Activated CD4-positive, CD25-positive, alpha-beta regulatory T cell (primary cell): Measurements from ENCODE around the gene PEX14.

ENCODE experiments used
- DNase-seq, 4 experiments: peaks; one replicate each; lab custom pipeline; 2025; lab: John Stamatoyannopoulos, UW

PEX14 gene

DNA sequence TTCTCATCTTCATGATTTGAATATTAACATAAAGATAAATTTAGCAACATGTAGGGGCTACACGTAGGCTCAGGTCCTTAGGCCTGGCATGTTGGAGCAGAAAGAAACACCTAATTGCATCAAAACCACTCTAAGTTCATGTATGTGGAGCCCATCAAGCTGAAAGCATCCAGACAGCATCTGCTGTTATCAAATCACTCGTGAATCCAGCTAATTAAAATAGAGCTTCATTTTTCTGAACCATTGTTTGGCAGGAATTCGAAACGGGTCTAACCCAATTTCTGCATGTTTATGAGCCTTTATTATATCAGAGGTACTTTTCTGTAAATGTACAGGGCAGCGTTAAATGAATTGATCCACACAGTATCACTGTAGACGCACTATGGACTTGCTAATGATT is 45.7 kb downstream of the PEX14 start:
- no peak for DNase-seq

DNA sequence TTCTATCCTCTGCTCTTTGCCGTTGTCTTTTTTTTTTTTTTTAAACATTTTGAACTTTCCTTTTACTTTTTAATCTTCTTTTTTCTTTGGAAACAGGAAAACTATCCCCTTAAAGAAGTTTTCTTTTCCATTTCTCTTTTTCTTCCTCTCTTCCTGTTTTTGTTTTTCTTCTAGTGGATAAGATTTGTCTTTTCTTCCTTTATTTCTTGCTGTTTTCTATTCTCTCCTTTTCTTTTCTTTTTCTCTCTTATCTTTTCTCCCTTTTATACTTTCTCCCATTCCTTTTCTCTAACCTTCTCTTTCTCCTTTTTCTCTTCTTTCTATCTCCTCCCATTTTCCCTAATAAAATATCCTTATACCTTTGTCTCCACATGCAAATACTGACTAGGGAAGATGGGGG is 46.2 kb downstream of the PEX14 start:
- no peak for DNase-seq

DNA sequence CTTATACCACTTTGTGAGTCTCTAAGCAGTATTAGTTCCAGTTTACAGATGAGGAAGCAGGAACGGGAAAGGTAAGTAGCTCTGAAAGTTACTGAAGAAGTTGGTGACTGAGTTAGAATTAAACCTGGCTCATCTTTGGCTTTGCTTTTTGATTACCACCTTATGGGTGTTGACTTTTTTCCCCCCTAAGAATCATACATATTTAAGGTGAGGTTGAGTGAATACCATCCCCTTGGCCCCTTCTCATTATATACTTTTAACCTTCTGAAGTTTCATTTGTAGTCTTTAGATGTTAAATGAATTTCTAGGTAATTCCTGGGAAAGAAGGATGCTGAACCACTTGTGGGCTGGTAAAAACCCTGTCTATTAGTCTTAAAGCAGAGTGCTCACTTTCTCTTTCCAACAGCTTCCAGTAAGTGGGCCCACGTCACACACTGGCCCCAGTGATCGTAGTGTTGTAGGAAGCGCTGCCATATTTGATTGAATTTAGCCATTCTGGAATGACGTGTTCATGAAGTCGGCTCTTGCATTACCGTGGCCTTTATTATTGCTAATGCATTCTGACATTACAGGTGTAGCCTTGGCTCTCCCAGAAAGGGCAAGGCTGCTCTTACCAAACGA is 46.9 kb downstream of the PEX14 start:
- DNase-seq: no peak

DNA sequence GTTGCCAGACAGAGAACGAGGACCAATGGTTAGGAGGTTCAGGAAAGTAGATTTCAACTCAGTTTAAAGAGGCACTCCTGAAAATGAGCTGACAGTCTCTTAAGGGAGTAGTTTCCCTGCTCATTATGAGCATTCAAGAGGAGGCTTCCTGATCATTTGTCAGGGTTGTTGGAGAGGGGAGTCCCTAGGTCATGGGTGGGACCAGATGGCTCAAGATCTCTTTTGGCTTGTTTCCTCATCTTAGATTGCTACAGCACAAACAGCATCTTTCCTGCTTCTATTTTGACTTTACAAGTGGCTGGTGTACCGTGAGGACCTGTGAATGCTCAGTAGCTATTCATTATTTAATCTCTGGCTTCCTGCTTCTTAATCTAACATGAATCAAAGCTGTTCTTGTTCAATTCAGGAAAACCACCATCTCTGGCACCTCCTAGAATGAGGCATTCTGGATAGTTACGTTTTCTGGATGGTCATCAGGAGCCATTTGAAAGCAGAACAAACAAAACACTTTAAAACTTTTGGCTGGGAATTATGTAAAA is 47.6 kb downstream of the PEX14 start:
- DNase-seq: no peak

DNA sequence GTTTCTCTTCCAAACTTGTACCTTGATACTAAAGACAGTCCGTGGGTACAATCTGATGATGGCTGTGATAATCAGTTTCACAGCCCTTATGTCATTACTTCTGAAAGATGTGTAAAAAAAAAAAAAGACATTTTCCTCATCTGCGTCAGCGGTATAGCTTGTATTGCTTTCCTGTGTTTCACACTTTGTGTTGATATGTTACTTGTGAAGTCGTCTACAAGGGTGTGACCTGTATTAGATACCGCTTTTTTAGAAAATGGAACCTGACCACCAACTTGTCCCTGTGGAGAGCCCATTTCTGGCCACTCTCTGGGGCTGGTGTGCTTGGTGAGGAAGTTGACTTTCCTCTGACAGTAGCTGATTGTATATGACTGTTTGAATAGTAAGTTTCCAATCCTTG is 50.5 kb downstream of the PEX14 start:
- no peak for DNase-seq

DNA sequence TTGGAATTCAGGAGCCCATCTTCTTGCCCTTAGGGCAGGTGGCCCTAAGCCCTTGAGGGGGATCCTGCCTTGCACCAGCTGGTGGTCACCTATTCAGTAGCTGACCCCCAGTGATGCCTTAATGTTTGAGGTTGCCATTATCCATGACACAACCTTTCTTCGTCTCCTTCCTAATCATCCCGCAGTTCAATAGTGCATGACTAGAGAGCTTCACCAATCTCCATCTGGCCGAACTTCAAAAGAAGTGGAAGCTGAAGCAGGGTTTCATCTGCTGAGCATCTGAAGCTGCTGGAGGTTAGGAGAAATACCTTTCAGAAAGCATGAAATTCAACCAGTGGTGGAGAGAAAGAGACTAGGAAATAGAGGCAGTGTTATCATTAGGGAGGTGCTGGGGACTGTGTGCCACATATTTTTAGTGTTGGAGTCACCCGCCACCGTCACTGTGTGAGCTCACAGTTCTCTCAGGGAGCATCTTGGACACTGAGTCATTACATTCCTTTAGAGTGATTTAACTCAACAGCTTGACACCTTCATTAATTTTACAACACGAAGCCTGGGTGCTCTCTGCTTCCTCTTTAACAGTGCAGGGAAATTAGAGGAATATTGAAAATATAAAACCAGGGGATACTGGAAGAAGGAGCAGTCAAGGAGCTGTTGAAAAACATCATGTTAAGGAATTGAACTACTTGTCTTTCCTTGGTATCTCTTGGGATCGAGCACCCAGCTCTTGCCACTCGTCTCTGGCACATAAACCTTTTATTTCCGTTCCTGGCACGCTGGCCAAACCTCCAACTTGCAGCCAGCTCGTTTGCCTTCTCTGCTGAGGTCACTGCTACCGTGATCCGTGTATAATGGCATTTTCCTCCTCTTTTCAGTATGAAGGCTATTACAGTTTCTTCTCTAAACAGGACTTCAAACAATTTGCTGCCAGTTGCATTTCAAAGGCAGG is 53.6 kb downstream of the PEX14 start:
- DNase-seq: no peak

DNA sequence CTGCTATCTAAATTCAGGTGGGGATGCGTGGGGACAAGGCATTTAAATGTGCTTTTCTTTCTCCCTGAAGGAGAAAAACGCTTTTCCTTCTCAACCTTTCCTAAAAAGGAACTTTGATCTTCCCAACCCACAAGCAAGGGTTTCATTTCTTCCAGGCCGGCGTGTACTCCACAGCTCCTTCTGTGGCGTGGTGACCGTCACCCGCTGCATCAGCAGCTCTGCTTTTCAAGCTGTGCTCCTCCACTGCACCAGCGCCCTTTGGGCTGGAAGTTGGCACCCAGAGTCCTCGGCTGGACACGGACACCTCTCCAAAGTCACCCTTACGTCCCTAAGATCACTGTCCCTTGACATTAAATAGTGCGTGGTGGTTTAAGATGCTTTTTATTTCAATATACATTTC is 54.3 kb downstream of the PEX14 start:
- no peak for DNase-seq

DNA sequence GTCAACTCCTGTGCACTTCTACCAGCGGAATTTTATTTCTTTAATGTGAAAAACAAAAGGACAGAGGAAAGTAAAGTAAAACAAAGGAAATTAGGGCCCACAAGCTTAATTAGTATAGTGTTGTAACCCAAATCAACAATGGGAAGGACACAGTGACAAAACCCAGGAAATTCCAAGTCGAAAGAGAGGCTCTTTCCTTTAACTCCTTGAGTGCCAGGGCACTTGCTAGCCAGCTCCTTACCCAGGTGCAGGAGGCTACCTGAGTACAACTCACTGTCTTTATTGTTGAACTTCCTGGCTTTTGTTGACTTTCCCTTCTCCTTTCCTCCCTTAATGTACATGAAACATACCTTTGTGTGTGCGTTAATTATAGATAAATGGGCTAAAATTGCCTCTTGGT is 55.0 kb downstream of the PEX14 start:
- DNase-seq: no peak

DNA sequence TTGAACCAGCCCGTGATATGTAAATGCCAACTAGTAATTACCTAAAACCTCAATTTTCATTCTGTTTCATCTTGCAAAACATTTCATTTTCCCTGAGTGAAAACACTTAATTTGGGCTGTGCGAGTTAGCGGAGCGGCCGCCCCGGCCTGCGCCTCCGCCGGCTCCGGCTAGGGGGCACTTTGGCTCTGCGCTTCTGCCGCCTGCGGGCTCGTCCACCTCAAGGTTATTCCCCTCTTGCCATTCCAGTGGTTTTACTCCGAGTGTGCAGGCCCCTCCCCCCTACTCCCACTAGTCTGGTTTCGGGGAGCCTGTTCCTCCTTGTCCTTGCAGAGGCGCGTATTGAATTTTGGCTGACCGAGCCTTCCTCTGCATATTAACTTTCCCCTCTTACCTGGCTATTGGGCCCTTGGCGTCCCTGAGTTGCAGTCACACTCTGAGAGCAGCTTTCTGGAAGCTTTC is 55.6 kb downstream of the PEX14 start:
- no peak for DNase-seq

DNA sequence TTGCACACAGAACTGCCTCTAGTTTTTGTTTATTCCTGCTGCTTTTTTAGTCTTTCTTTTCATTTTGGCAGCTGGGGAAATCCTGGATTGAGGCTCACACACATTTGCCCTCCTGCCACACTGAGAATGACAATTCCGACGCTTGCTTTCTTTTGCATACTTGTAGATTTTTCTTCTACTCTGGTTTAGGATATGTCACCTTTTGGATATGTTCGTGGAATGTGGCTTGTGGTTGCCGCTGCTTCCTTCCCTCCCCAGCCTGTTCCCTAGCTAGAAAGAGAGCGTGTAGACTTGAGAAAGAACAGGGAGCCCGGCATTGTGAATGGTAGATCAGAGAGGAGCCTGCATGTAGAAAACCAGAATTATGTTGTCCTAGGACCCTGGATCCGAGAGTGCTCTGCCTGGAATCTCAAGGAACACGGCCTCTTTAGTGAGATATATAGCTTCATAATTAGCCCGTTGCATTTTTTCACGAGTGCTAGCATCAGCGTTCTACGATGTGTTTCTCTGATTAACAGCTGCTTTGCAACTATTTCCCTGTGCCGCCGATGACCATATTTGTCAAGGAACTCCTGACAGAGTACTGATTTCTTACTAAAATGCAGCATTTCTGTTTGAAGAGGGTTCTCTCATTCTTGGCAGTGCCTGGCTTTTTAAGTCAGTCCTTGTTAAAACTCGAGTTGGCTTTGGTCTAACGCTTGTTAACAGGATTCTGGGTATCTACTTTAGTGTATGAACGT is 56.2 kb downstream of the PEX14 start:
- no peak for DNase-seq

DNA sequence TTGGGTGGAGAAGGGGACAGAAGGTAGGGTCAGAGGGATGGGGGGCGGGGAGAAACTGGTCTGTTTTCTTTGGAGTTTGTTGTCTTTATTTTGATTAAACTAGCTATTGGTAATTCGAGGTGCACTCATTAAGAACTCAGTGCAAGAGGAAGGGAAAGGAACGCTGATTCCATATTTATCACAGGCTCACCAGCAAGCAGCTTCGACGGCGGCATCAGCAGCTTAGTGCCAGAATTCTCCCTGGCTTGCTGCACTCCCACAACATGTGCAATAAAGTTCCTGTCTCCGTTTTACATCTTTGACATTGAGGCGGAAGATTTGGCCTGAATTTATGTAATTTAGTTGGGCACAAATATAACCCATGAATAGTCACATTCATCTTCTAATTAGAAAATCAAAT is 57.6 kb downstream of the PEX14 start:
- DNase-seq: no peak

DNA sequence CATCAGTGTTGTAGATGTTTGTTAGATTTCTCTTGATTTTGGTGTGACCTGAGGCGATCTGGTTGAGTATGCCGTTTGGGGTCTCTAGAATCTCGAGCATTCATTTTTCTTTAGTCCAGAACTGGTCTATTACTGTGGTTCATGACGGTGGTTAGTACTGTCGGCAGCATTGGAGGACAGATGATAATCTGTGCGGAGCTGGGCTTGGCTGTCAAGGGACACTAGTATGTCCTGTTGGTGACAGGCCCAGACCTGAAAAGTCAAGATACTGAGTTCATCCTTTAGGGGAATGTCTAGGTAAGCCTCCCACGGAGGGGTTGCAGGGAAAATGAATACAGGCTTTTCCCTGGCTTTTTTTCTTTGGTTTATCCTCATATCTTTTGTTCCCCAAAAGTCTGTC is 59.8 kb downstream of the PEX14 start:
- DNase-seq: no peak

DNA sequence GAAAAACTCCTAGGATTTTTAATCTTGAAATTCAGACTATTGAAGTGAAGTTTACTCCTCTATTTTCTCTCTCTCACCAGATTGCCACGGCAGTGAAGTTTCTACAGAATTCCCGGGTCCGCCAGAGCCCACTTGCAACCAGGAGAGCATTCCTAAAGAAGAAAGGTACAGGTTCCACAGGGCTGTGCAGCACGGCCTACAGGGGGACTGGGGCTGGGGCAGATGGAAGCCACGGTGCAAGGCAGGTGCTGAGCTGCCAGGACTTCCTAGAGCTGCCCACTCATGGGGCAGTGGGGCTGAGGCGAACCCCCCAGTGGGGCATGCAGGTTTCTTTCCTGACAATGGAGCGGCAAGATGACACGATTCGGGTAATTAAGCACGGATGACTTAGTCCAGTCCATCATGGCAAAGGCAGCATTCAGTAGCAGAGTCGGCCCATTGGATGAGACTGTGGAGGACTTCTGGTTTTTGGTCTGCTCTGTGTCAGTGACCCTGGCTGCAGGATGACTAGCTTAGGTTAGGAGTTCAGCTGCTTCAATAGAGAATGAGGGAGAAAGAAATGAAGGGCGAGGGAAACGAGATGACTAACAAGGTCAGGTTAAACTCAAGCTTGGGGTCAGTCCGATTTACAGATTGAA is 61.5 kb downstream of the PEX14 start:
- DNase-seq: no peak

DNA sequence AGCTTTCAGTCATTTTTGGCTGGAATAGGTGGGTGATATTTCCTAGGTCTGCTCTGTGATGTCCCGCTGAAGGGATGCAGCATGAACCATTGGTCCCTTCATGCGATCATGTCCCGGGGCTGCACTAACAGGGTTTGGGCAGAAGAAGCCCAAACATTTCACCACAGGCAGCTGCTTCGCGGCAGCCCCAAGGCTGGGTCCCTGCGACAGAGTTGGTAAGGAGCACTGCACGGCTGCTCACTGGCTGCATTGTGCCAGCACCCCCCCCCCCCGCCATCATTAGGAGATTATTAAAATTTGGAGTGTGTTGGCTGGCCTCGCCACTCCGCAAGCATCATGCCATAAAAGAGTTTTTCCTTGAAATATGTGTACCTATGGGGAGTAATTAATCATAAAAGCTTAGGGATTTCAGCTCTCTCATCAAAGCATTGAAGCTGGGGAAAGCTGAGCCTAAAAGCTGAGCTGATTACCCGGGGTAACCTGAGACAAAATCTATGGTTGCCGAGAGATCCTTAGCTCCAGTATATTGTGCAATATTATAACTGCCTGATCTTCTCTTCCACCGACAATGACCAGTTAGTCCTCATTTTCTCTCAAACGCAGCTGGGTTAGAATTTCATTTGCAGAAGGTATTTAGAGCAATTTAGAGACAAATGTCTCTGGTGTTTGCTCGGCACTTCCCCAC is 62.5 kb downstream of the PEX14 start:
- DNase-seq: no peak

DNA sequence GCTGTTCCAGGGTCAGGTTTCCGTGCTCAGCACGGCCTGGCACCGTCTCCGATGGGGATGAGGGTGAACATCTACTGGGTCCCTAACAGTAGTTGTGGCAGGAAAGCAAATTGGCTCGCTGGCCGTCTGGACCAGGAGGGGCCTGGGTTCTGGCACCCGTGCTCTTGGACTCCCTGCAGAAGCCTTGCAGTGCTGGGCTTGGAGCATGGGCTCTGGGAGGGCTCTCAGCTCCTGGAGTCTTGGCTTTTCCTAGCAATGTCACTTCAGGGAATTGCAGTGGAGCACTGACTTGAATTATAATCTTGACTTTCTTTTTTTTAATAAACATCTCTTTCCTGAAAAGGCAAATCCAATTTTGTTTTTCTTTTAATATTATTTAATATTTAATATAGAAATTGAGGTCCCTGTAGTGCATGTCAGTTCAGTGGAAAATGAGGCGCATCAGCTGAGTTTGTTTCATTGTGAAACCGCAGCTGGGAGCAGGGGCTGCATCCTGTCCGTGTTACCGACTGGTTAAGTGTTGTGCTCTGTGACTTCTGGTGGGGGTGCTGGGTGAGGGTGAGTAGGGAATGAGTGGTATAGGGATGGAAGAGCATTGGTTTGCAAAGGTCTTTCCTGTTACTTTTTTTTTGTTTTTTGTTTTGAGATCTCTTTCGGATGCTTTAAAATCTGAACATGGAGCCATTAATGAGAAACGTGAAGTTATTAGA is 64.1 kb downstream of the PEX14 start:
- no peak for DNase-seq

DNA sequence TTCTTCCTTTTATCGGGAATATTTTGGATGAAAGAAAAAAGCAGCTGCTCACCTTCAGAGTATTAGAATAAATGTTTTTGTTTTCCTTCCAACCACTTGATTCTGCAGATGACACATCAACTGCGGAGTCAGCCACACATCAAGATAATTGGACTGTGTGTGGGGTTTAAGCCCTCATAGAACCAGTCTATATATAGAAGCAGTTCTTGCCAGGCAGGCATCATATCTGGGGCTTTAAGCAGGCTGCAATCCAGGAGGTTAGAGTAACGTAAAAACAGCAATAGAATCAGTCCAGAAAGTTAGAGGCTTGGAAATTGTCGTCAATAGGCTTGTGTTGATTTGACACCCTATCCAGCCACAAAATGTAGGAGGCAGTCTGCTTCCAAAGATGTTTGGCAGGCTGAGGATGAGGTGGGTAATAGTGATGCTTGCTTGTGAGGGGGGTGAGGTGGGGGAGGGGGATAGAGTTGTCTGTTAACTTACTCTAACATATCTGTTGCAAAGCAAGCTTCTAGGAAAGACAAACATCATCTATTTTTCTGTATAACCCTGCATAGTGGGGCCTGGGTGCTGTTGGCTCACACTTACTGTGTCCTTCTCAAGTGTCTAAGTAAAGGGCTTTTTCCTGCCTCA is 64.8 kb downstream of the PEX14 start:
- no peak for DNase-seq

DNA sequence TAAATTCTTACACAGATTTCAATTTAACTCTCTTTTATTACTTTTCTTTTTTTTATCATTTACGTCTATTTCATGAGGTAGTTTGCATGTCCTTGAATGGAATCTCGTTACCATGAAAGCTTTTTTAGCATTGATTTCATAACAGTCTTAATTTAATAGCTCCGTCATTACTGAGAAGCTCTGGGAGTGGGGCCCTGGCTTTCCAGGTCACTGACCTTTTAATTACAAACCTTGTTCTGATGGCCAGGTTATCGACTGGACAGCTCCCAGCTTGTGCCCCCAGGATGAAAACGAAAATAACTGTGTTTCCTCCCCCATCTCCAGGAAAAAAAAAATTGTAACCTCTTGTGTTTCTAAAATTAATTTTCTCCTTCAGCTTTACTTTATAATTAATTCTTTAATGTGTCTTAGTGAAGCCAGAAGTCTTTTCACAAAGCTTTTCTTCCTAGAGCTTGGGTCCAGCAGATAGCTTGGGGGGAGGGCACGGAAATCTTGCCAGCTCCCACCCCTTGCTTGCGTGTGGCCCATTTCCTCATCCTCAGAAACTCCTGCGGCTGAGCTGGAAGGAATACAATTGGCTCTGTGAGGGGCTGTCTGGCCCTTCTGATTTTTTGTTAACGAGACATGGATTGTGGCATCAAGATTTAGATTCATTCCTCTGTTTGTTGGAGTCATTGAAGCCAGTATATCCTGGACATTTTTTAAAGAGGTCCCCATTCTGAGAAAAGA is 65.7 kb downstream of the PEX14 start:
- no peak for DNase-seq

DNA sequence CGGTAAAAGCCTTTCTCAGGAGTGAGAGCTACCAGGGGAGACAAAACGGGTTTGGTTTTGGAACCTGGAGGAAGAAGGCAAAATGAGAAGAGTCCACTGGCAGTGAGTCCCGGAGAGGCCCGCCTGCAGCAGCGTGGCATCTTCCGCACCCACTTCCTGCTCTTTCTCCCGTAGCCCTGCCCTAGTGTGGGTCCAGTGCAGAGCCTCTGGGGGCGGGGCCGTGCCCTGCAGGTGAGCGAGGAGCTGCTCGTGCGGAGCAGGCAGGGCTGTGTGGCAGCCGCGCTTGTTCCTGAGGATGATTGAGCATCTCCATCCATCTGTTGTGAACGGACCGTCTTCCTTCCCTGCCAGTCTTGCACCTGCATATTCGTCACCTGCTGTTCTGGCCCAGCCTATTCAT is 66.5 kb downstream of the PEX14 start:
- DNase-seq: no peak

DNA sequence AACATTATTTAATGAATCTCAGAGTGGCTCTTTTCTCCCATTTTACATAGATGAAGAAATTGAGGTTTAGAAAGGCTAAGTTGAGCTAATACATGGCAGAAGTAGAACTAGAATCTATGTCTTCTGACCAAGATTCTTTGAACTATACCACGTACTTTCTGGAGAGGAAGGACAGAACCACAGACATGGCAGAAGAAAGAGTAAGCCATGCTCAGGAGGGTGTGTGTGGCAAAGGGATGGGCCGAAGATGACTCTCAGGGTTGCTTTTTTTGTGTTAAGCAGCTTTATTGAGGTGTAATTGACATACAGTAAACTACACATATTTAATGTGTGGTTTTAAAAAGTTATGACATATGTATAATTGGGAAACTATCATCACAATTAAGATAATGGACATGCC is 69.5 kb downstream of the PEX14 start:
- no peak for DNase-seq

DNA sequence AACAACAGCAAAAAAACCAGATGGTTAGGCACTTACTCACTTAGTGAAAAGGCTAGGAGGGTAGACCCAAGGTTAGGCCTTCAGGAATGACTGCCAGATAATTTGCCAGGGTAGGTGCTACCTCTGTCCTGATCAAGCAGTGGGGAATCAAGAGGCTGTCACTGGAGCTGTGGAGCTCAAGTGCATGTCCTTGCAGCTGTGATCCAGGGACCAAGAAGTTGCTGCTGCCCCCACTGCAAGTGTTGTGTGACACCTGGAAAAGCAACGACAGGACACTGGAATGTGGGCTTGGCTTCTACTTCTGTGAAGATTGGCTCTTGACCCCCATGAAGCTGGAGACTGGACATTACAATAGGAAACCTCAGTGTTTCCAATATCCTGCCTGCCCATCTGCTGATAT is 72.1 kb downstream of the PEX14 start:
- no peak for DNase-seq
